Endothelial cell (in vitro differentiated cells): Measurements from ENCODE around the gene HOXD12. TPM values are rescaled to one million over a fixed set of nuclear protein-coding genes. Genes with fewer than 3 reads are reported as not detected.
A peak's percentile ranks its signal among the peaks of the same experiment; 100 is the strongest.

Experiments used
- DNase-seq: peaks from one replicate; pipeline ENCODE4 v3.0.0; 2021; ENCODE audit warnings: low spot score
- H3K27ac Mint-ChIP-seq: one replicate; pipeline ENCODE4 v1.8.0; 2021; ENCODE audit warnings: mixed read lengths, inconsistent platforms; ENCODE audit not compliant: unreplicated experiment
- H3K27me3 Mint-ChIP-seq: one replicate; pipeline ENCODE4 v1.8.0; 2021; ENCODE audit warnings: mild to moderate bottlenecking, moderate library complexity, mixed read lengths, inconsistent platforms; ENCODE audit not compliant: unreplicated experiment
- H3K36me3 Mint-ChIP-seq: one replicate; pipeline ENCODE4 v1.8.0; 2021; ENCODE audit warnings: mild to moderate bottlenecking, low read depth, mixed read lengths, inconsistent platforms; ENCODE audit not compliant: unreplicated experiment
- H3K4me1 Mint-ChIP-seq: one replicate; pipeline ENCODE4 v1.8.0; 2021; ENCODE audit warnings: mild to moderate bottlenecking, mixed read lengths, inconsistent platforms; ENCODE audit not compliant: unreplicated experiment
- H3K4me3 Mint-ChIP-seq: one replicate; pipeline ENCODE4 v1.8.0; 2021; ENCODE audit warnings: mild to moderate bottlenecking, mixed read lengths, inconsistent platforms; ENCODE audit not compliant: unreplicated experiment
- H3K9me3 Mint-ChIP-seq: one replicate; pipeline ENCODE4 v1.8.0; 2021; ENCODE audit warnings: mixed read lengths, inconsistent platforms; ENCODE audit not compliant: unreplicated experiment
- CTCF ChIP-seq: fragments of 200-600 bp; sonication (generic); IDR thresholded peaks from one replicate; pipeline ENCODE4 v1.5.0; 2021; ENCODE audit warnings: antibody characterized with exemption; ENCODE audit not compliant: unreplicated experiment
- microRNA-seq: library from miRNA; unstranded; fragments of <30 nt; microRNA quantifications from one replicate; pipeline ENCODE4, GENCODE V29; 2020; ENCODE audit not compliant: unreplicated experiment
- total RNA-seq: library from RNA; stranded (reverse); fragmentation: NEBNext Ultra II Directional; extraction: Animal tissue kit (Norgen Biotek cat#: 25700); gene quantifications from one replicate; pipeline ENCODE4 v1.2.1, GENCODE V29; 2021; ENCODE audit not compliant: unreplicated experiment

HOXD12 gene
- total RNA-seq, 1 donor from 2014 or later, result not detected

- TF ChIP-seq CTCF, result no peak
- Mint-ChIP-seq H3K36me3 (peaks cover 11% of the 10 kb centered on the region), H3K27ac (no peak overlapping the region), H3K4me1 (peaks cover 29% of the 10 kb centered on the region), H3K4me3 (peak overlapping the region; percentile 1), H3K9me3 (no peaks in the 10 kb centered on the region), H3K27me3 (peaks cover 60% of the 10 kb centered on the region)
- peak; percentile 3 for DNase-seq
Observed at GRCh38 chr2:176150584-176151441, 51.2 kb downstream of the HOXD12 start.

- Mint-ChIP-seq H3K27ac (no peak within 1 kb of the TSS), H3K4me1 (peaks cover 29% of the 10 kb centered on the region), H3K4me3 (peak within 1 kb of the TSS; percentile 87), H3K36me3 (peaks cover 11% of the 10 kb centered on the region), H3K9me3 (no peaks in the 10 kb centered on the region), H3K27me3 (peaks cover 57% of the 10 kb centered on the region)
- TF ChIP-seq CTCF, result no peak
- DNase-seq, result peak; percentile 18
Observed at GRCh38 chr2:176151442-176152287, 52.1 kb downstream of the HOXD12 start, which contains the start of gene HOXD4. HOXD4 (plus strand) TSS chr2:176151550; CDS start chr2:176151634, 84 bp downstream.

Small RNAs within 50 kb of the gene (microRNA-seq; reads per million reads assigned to microRNA genes)
- 1,260 reads per million, percentile 94 among the genes with 10 or more reads in this experiment for gene MIR10B

Other genes with a start within 250 kb of the HOXD12 start
- gene LNPK, start 97.5 kb upstream of the HOXD12 start, total RNA-seq, result 12.5 TPM
- gene EVX2, start 15.8 kb upstream of the HOXD12 start, total RNA-seq, result not detected
- gene HOXD13, start 7.1 kb upstream of the HOXD12 start, total RNA-seq, result not detected
- not detected for gene HOXD11, start 7.5 kb downstream of the HOXD12 start, total RNA-seq
- gene HOXD10, start 17.0 kb downstream of the HOXD12 start, total RNA-seq, result not detected
- 0.56 TPM for gene HOXD9, start 22.9 kb downstream of the HOXD12 start, total RNA-seq
- 9.3 TPM for gene HOXD8, start 29.9 kb downstream of the HOXD12 start, total RNA-seq
- 3.5 TPM for gene HOXD4, start 51.8 kb downstream of the HOXD12 start, total RNA-seq
- gene HOXD3, start 57.5 kb downstream of the HOXD12 start, total RNA-seq, result 4.1 TPM
- gene HOXD1, start 88.9 kb downstream of the HOXD12 start, total RNA-seq, result 3.8 TPM
- 19.5 TPM for gene MTX2, start 169.6 kb downstream of the HOXD12 start, total RNA-seq